HFFc6 (cell line): ENCODE data around the gene SCAF11. TPM values are rescaled to one million over a fixed set of nuclear protein-coding genes. Genes with fewer than 3 reads are reported as not detected.
"Not testable (repeated sequence)": the region's sequence is repeated elsewhere in the genome, so short reads cannot be mapped to it uniquely, and the experiment has no call there.

Experiments
- DNase-seq: peaks from one replicate; pipeline ENCODE4 v3.0.0-alpha.2; 2018
- H3K27ac Mint-ChIP-seq: 2 replicates; pipeline ENCODE4 v1.8.0; 2020; ENCODE audit warnings: mild to moderate bottlenecking, mixed read lengths
- H3K27me3 Mint-ChIP-seq: 2 replicates; pipeline ENCODE4 v1.8.0; 2021; ENCODE audit warnings: mild to moderate bottlenecking, moderate library complexity, mixed read lengths; ENCODE audit not compliant: insufficient read depth
- H3K36me3 Mint-ChIP-seq: 2 replicates; pipeline ENCODE4 v1.8.0; 2021; ENCODE audit warnings: low read depth, mixed read lengths
- H3K4me1 Mint-ChIP-seq: 2 replicates; pipeline ENCODE4 v1.8.0; 2020; ENCODE audit warnings: low read depth, mixed read lengths
- H3K4me3 Mint-ChIP-seq: 2 replicates; pipeline ENCODE4 v1.8.0; 2020; ENCODE audit warnings: mild to moderate bottlenecking, moderate library complexity, mixed read lengths
- H3K9me3 Mint-ChIP-seq: 2 replicates; pipeline ENCODE4 v1.8.0; 2020; ENCODE audit warnings: mild to moderate bottlenecking, mixed read lengths
- long read RNA-seq: library from polyadenylated mRNA; unstranded; transcript quantifications from one replicate; pipeline ENCODE4 v2.0.0, GENCODE V29; 2019
- total RNA-seq, 6 experiments: library from RNA; stranded (reverse); fragmentation: NEBNext Ultra II Directional; extraction: Animal tissue kit (Norgen Biotek cat#: 25700); gene quantifications; 2 replicates in 1 of 6; 3 replicates in 5 of 6; pipeline ENCODE4 v1.2.3, GENCODE V29; 2021
- TF ChIP-seq, protein P1 (sequence below): fragments of 200-600 bp; sonication (generic); IDR thresholded peaks from 2 replicates; pipeline ENCODE4 v1.5.0; 2021; ENCODE audit warnings: antibody characterized with exemption, mild to moderate bottlenecking

SCAF11 gene, protein sequence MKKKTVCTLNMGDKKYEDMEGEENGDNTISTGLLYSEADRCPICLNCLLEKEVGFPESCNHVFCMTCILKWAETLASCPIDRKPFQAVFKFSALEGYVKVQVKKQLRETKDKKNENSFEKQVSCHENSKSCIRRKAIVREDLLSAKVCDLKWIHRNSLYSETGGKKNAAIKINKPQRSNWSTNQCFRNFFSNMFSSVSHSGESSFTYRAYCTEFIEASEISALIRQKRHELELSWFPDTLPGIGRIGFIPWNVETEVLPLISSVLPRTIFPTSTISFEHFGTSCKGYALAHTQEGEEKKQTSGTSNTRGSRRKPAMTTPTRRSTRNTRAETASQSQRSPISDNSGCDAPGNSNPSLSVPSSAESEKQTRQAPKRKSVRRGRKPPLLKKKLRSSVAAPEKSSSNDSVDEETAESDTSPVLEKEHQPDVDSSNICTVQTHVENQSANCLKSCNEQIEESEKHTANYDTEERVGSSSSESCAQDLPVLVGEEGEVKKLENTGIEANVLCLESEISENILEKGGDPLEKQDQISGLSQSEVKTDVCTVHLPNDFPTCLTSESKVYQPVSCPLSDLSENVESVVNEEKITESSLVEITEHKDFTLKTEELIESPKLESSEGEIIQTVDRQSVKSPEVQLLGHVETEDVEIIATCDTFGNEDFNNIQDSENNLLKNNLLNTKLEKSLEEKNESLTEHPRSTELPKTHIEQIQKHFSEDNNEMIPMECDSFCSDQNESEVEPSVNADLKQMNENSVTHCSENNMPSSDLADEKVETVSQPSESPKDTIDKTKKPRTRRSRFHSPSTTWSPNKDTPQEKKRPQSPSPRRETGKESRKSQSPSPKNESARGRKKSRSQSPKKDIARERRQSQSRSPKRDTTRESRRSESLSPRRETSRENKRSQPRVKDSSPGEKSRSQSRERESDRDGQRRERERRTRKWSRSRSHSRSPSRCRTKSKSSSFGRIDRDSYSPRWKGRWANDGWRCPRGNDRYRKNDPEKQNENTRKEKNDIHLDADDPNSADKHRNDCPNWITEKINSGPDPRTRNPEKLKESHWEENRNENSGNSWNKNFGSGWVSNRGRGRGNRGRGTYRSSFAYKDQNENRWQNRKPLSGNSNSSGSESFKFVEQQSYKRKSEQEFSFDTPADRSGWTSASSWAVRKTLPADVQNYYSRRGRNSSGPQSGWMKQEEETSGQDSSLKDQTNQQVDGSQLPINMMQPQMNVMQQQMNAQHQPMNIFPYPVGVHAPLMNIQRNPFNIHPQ (N-terminal part only)
- 100 to 1,000 TPM; 108 to 130 (median 115) TPM for total RNA-seq
- long read RNA-seq, full-length matches to known transcripts, result 22 of 119 reads
- long read RNA-seq, partial matches to known transcripts, result 63 of 119 reads
- long read RNA-seq, other reads (novel, unspliced or antisense), result 34 of 119 reads

DNA sequence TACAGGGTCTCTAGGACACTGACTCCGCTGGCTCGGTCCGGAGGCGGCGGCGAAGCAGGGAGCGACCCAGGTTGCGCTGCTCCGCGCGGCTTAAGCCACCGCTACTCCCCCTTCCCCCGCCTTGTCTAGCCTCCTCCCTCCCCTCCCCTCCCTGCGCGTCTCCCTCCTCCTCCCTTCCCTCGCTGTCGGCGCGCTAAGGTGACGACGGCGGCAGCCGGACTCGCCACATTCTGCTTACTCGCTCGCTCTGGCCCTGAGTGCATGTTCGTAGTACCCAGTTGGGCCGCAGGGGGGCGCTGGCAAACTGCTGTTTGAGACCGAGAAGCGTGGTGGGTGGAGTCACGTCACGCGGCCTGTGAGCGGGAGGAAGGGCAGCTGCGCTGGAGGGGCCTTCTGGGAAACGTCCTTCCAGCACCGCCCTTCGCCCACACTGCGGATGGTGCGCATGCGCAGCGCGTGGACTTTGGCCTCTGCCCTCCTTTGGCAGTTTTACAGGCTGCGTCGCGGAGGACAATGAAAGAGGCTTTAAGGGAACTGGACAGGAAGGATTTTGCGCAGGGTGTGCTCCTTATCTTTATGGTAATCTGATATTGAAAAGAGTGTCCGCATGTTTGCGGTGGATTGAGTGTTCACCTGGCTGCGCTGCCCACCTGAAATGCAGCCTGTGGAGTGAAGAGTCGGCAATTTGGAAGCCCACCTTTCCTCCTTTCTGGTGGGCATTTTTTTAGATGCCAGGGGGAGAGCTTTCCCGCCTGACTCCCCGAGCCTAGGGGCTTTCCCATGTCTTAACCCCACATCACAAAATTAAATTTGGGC is at the start of gene SCAF11:
SCAF11 (minus strand) TSS at position 107 of the 816 bp plus-strand sequence. CDS start 26,407 bp downstream, outside the sequence.
- H3K36me3 Mint-ChIP-seq, result peaks cover 27% of the 10 kb centered on the region
- H3K27ac Mint-ChIP-seq, result peak within 1 kb of the TSS; percentile 96
- TF ChIP-seq, protein P1, sequence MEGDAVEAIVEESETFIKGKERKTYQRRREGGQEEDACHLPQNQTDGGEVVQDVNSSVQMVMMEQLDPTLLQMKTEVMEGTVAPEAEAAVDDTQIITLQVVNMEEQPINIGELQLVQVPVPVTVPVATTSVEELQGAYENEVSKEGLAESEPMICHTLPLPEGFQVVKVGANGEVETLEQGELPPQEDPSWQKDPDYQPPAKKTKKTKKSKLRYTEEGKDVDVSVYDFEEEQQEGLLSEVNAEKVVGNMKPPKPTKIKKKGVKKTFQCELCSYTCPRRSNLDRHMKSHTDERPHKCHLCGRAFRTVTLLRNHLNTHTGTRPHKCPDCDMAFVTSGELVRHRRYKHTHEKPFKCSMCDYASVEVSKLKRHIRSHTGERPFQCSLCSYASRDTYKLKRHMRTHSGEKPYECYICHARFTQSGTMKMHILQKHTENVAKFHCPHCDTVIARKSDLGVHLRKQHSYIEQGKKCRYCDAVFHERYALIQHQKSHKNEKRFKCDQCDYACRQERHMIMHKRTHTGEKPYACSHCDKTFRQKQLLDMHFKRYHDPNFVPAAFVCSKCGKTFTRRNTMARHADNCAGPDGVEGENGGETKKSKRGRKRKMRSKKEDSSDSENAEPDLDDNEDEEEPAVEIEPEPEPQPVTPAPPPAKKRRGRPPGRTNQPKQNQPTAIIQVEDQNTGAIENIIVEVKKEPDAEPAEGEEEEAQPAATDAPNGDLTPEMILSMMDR, result peak; percentile 95
- H3K9me3 Mint-ChIP-seq, result no peaks in the 10 kb centered on the region
- DNase-seq, result peak; percentile 100
- peak within 1 kb of the TSS; percentile 94 for H3K4me3 Mint-ChIP-seq
- H3K4me1 Mint-ChIP-seq, result peaks cover 46% of the 10 kb centered on the region
- H3K27me3 Mint-ChIP-seq, result no peaks in the 10 kb centered on the region; the same call in 1 of the 2 replicates

DNA sequence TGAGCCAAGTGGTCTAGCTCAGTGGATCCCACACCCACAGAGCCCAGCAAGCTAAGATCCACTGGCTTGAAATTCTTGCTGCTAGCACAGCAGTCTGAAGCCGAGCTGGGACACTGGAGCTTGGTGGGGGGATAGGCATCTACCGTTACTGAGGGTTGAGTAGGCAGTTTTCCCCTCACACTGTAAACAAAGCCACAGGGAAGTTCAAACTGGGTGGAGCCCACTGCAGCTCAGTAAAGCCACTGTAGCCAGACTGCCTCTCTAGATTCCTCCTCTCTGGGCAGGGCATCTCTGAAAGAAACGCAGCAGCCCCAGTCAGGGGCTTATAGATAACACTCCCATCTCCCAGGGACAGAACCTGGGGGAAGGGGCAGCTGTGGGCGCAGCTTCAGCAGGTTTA is 46.7 kb upstream of the SCAF11 start:
- H3K4me1 Mint-ChIP-seq, H3K9me3 Mint-ChIP-seq, DNase-seq, H3K36me3 Mint-ChIP-seq, H3K4me3 Mint-ChIP-seq, H3K27ac Mint-ChIP-seq: not testable (repeated sequence)
- peaks cover 15% of the 10 kb centered on the region for H3K27me3 Mint-ChIP-seq

DNA sequence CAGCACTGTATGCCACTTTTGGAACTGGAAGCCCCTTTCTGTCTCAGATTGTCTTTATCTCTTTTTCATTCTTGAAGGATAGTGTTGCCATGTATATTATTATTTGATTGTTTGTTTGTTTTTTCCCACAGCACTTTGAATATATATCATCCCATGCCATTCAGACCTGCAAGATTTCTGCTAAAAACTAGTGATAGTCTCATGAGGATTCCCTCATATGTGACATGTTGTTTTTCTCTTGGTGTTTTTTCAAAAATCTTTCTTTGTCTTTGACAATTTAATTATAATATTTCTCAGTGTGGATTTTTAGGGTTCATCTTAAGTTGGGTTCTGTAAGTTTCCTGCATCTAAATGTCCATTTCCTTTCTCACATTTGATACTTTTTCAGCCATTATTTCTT is 36.8 kb upstream of the SCAF11 start:
- Mint-ChIP-seq H3K9me3 (peaks cover 46% of the 10 kb centered on the region), H3K4me3 (no peak overlapping the region), H3K27me3 (peaks cover 17% of the 10 kb centered on the region), H3K27ac (no peak overlapping the region), H3K4me1 (no peaks in the 10 kb centered on the region), H3K36me3 (peaks cover 14% of the 10 kb centered on the region; the same call in 1 of the 2 replicates)
- DNase-seq, result no peak
- TF ChIP-seq, protein P1, result no peak

DNA sequence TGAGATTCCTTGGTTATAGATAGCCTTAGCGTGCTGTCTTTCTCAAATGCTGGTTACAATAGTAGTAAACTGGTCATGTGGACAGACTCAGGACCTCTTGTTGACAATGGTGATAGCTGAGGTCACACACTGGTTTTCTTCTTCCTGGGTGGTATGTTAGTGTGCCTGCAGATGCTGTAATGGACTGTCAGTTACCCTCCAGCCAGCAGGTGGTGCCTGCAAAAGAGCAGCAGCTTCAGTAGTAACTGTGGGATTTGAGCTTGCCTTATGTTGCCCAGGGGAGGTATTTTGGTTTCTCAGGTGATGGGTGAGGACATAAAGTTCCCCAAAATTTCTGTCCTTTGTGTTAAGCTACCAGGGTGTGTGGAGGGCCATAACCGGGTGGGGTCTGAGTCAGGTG is 33.7 kb upstream of the SCAF11 start:
- peaks cover 53% of the 10 kb centered on the region for H3K9me3 Mint-ChIP-seq
- no peaks in the 10 kb centered on the region for H3K4me1 Mint-ChIP-seq
- H3K4me3 Mint-ChIP-seq, result no peak overlapping the region
- TF ChIP-seq, protein P1, result no peak
- peaks cover 16% of the 10 kb centered on the region for H3K27me3 Mint-ChIP-seq
- H3K36me3 Mint-ChIP-seq, result peaks cover 20% of the 10 kb centered on the region; the same call in 1 of the 2 replicates
- no peak overlapping the region for H3K27ac Mint-ChIP-seq
- DNase-seq, result no peak

DNA sequence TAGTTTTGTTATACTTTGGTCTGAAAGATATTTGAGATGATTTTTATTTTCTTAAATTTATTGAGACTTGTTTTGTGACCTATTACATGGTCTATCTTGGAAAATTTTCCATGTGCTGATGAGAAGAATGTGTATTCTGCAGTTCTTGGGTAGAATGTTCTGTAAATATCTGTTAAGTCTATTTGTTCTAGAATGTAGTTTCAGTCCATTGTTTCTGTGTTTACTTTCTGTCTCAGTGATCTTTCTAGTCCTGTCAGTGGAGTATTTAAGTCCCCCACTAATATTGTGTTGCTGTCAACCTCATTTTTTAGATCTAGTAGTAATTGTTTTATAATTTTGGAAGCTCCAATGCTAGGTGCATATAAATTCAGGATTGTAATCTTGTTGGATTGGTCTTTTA is 30.4 kb upstream of the SCAF11 start:
- peaks cover 22% of the 10 kb centered on the region for H3K27me3 Mint-ChIP-seq
- H3K27ac Mint-ChIP-seq, result no peak overlapping the region
- TF ChIP-seq, protein P1, result no peak
- no peak for DNase-seq
- no peak overlapping the region for H3K4me3 Mint-ChIP-seq
- peaks cover 24% of the 10 kb centered on the region for H3K9me3 Mint-ChIP-seq
- peaks cover 6% of the 10 kb centered on the region; the same call in 1 of the 2 replicates for H3K36me3 Mint-ChIP-seq
- no peaks in the 10 kb centered on the region for H3K4me1 Mint-ChIP-seq

DNA sequence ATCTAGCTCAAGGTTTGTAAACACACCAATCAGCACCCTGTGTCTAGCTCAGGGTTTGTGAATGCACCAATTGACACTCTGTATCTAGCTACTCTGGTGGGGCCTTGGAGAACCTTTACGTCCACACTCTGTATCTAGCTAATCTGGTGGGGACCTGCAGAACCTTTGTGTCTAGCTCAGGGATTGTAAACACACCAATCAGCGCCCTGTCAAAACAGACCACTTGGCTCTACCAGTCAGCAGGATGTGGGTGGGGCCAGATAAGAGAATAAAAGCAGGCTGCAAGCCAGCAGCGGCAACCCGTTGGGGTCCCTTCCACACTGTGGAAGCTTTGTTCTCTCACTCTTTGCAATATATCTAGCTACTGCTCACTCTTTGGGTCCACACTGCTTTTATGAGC is 28.3 kb upstream of the SCAF11 start:
- H3K27me3 Mint-ChIP-seq, result peaks cover 24% of the 10 kb centered on the region
- not testable (repeated sequence) for H3K36me3 Mint-ChIP-seq, H3K4me1 Mint-ChIP-seq, H3K4me3 Mint-ChIP-seq, H3K27ac Mint-ChIP-seq, H3K9me3 Mint-ChIP-seq, DNase-seq

DNA sequence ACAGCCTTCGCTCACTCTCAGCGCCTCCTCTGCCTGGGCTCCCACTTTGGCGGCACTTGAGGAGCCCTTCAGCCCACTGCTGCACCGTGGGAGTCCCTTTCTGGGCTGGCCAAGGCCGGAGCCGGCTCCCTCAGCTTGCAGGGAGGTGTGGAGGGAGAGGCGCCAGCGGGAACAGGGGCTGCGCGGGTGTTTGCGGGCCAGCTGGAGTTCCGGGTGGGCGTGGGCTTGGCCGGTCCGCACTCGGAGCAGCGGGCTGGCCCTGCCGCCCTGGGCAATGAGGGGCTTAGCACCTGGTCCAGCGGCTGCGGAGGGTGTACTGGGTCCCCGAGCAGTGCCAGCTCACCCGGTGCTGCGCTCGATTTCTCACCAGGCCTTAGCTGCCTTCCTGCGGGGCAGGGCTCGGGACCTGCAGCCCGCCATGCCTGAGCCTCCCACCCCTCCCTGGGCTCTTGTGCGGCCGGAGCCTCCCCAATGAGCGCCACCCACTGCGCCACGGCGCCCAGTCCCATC is 27.5 kb upstream of the SCAF11 start:
- not testable (repeated sequence) for H3K36me3 Mint-ChIP-seq, DNase-seq, H3K27ac Mint-ChIP-seq, H3K9me3 Mint-ChIP-seq, H3K4me1 Mint-ChIP-seq, H3K4me3 Mint-ChIP-seq
- peaks cover 31% of the 10 kb centered on the region for H3K27me3 Mint-ChIP-seq
